Stomach (tissue), 9 donors: Measurements from ENCODE around the gene TIAL1. TPM values are rescaled to one million over a fixed set of nuclear protein-coding genes. Genes with fewer than 3 reads are reported as not detected.

Experiments
- DNase-seq, 2 donors: peaks; one replicate each; pipeline versions ENCODE4 v3.0.0 to v3.0.0-alpha.2; 2013 to 2019
- H3K27ac ChIP-seq, 5 donors: fragments of 200-600 bp in 4 of 5; sonication (generic) in 4 of 5; one replicate each; pipeline ENCODE4 v1.5.1; 2013 to 2019; ENCODE audit warnings: mild to moderate bottlenecking in 1 of 5, moderate library complexity in 1 of 5
- H3K27me3 ChIP-seq, 3 donors: fragments of 200-600 bp; sonication (generic); one replicate each; pipeline ENCODE4 v1.5.1; 2017 to 2019; ENCODE audit warnings: mixed run types in 1 of 3
- H3K36me3 ChIP-seq, 4 donors: fragments of 200-600 bp; sonication (generic); 1 replicate in 3 of 4; 2 replicates in 1 of 4; pipeline ENCODE4 v1.5.1; 2016 to 2019
- H3K4me1 ChIP-seq, 4 donors: fragments of 200-600 bp; sonication (generic); one replicate each; pipeline ENCODE4 v1.5.1; 2016 to 2019
- H3K4me3 ChIP-seq, 4 donors: fragments of 200-600 bp; sonication (generic) in 3 of 4; one replicate each; pipeline ENCODE4 v1.5.1; 2016 to 2019; ENCODE audit warnings: mild to moderate bottlenecking in 1 of 4
- H3K9me3 ChIP-seq, 4 donors: fragments of 200-600 bp; sonication (generic); one replicate each; pipeline ENCODE4 v1.5.1; 2016 to 2019
- EP300 ChIP-seq: sonication (generic); formaldehyde crosslinking; IDR thresholded peaks from one replicate; pipeline ENCODE4 v1.6.1; 2017; ENCODE audit warnings: antibody characterized with exemption
- POLR2A ChIP-seq, 4 donors: fragments of 450-650 bp; IDR thresholded peaks; one replicate each; pipeline ENCODE4 v1.6.1; 2016; ENCODE audit warnings: antibody characterized with exemption in 4 of 4, control low read depth in 2 of 4, mild to moderate bottlenecking in 1 of 4, moderate library complexity in 1 of 4
- POLR2AphosphoS5 ChIP-seq, 3 donors: sonication (generic); formaldehyde crosslinking; IDR thresholded peaks; one replicate each; pipeline ENCODE4 v1.6.1; 2016; ENCODE audit warnings: antibody characterized with exemption in 3 of 3
- WGBS, 5 donors: extraction: QIAGEN DNeasy Blood & Tissue Kit in 3 of 5; methylation state at CpG; one replicate each; pipeline versions ENCODE4 v1.1.5 to v1.1.7; 2013 to 2018; 5-methylcytosine and 5-hydroxymethylcytosine counted together
- intact Hi-C: fragments of 100-400 bp; cut with DNase I; formaldehyde crosslinking; loops from one replicate; pipeline ENCODE4 v1.15.1; 2023; ENCODE audit warnings: low total_unique reads
- polyA plus RNA-seq, 3 donors: library from polyadenylated mRNA; stranded (reverse); fragments of 200-250 nt; gene quantifications; one replicate each; pipeline ENCODE4 v1.2.3, GENCODE V29; 2013
- total RNA-seq, 5 donors: library from RNA; depleted of rRNA; stranded (reverse); fragments of >200 nt; gene quantifications; one replicate each; pipeline versions ENCODE4 v1.1.0 to v1.2.3, GENCODE V29; 2014 to 2016
- TF ChIP-seq, protein P1 (sequence below), 7 experiments: fragments of 450-650 bp in 4 of 7; fragments of 200-600 bp in 3 of 7; sonication (generic) in 3 of 7; IDR thresholded peaks; one replicate each; pipeline ENCODE4 v1.5.1; 2016 to 2019; ENCODE audit warnings: antibody characterized with exemption in 7 of 7, control low read depth in 2 of 7, mild to moderate bottlenecking in 1 of 7
- donor health status: healthy with polysubstance abuse.
- donor health status: Bipolar disorder and iron deficiency.
- donor health status: healthy.

Gene TIAL1
- total and polyA plus RNA-seq, 8 donors: 22.6 to 140 (median 43.7) TPM

DNA sequence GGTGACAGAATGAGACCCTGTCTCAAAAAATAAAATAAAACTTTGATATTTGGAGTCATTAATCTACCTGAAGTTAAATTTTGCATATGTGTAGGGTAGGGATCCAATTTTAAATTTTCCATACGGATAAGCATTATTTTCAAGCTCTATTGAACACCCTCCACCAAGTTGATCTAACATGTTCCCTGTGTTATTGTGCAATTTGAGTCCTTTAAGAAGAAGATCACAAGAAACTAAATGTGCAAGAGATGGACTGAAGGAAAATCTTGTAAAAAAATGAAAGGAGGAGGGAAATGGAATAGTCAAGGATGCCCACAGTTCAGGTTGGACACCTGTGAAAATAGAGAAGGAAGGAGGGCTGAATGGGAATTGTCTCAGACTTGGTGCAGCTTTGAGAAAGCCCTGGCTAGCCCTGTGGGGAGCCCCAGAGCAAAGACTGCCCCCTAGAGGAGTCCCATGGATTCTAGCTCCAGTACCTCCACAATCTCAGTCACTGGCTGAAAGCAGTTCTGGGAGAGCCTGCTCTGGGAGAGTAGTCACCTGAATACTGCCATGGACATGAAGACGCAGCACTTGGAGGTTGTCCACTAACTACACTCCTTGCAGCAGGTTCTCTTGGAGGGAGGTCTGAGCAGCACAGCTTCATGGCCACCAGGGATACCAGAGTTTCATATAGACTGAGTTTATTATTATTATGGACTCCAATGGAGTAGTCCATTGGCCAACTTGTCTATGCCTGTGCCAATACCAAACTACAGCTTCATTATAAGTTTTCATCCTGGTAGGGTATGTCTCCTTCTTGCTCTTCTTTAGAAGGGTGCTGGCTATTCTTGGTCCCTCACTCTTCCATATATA is 5.7 kb upstream of the TIAL1 start:
- H3K4me1 ChIP-seq: peaks cover 0 to 6% (median 4%) of the 10 kb centered on the region in 4 donors
- TF ChIP-seq, protein P1, sequence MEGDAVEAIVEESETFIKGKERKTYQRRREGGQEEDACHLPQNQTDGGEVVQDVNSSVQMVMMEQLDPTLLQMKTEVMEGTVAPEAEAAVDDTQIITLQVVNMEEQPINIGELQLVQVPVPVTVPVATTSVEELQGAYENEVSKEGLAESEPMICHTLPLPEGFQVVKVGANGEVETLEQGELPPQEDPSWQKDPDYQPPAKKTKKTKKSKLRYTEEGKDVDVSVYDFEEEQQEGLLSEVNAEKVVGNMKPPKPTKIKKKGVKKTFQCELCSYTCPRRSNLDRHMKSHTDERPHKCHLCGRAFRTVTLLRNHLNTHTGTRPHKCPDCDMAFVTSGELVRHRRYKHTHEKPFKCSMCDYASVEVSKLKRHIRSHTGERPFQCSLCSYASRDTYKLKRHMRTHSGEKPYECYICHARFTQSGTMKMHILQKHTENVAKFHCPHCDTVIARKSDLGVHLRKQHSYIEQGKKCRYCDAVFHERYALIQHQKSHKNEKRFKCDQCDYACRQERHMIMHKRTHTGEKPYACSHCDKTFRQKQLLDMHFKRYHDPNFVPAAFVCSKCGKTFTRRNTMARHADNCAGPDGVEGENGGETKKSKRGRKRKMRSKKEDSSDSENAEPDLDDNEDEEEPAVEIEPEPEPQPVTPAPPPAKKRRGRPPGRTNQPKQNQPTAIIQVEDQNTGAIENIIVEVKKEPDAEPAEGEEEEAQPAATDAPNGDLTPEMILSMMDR (IDR thresholded peaks at IDR 0.05): peak in 3 of 7 experiments; percentile 10 to 30 (median 13)
- no peak for TF ChIP-seq POLR2AphosphoS5 (IDR thresholded peaks at IDR 0.05)
- TF ChIP-seq EP300: no peak
- no peak for TF ChIP-seq POLR2A (IDR thresholded peaks at IDR 0.05)
- H3K4me3 ChIP-seq: no peak overlapping the region
- no peaks in the 10 kb centered on the region for H3K27me3 ChIP-seq
- no peaks in the 10 kb centered on the region for H3K9me3 ChIP-seq
- no peaks in the 10 kb centered on the region for H3K36me3 ChIP-seq
- DNase-seq: peak in 1 of 2 donors; percentile 38
- 61 to 72% (median 69%) methylated on average over 2 of the region's 2 CpGs for WGBS, 5 donors
- intact Hi-C loops: loop anchor here (10.0 kb wide), 1 partner anchor 252 kb away; no protein-coding TSS in a partner anchor
- H3K27ac ChIP-seq: no peak overlapping the region

DNA sequence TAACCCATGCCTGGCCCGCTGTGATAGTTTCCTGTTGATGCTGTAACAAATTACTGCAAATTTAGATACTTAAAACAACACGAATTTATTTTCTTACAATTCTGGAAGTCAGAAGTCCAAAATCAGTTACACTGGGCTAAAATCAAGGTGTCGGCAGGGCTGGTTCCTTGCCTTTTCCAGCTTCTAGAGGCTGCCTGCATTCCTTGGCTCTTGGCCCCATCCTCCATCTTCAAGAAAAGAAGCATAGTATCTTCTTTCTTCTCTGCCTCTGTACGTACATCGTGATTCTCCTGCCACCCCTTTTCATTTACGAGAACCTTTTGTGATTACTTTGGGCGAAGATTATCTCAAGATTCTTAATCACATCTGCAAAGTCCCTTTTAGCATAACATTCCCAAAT is 1.6 kb upstream of the TIAL1 start:
- Histone ChIP-seq H3K4me3 (no peak overlapping the region), H3K4me1 (peaks cover 20 to 33% (median 30%) of the 10 kb centered on the region in 4 donors), H3K36me3 (no peaks in the 10 kb centered on the region), H3K27me3 (no peaks in the 10 kb centered on the region), H3K27ac (no peak overlapping the region), H3K9me3 (no peaks in the 10 kb centered on the region)
- no peak for TF ChIP-seq POLR2A (IDR thresholded peaks at IDR 0.05)
- TF ChIP-seq POLR2AphosphoS5 (IDR thresholded peaks at IDR 0.05): no peak
- TF ChIP-seq, protein P1 (IDR thresholded peaks at IDR 0.05): no peak
- no peak for TF ChIP-seq EP300
- DNase-seq: no peak
- intact Hi-C loops: no loop called here
- WGBS, 5 donors: 96 to 99% (median 97%) methylated on average over 7 of the region's 7 CpGs

DNA sequence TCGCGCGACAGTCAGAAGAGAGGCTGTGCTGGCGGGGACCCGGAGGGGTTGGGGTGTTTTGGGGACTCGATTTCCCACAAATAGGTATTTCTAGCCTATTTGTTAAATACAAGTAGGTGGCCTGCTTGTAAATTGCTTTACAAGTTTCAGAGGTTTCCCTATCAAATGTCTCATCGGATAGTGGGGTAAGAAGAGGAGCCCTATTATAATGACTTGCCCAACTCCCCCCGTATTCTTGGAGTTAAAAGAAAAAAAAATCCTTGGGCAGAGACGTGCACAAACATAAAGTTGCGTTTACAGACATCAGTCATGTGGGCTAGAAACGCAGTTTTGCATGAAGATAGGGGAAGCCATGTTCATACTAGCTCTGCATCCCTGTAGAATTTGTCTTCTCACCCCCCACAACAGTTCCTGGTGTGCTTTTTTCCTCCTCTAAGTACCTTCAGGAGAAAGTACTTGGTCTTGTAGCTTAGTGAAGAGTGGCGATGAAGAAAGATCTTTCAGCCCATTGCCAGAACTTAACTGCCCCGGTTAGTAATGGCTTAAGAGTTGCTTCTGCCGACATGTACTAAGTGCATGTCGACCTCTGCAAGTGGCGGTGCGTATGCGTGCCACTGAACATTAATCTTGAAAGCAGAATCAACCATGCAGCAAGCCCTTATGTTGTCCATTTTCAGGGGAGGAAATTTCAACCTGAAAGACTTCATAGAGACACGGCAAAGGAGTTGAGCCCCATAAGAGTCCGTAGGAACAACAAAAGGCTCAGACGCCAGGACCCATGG is 832 bp upstream of the TIAL1 start:
- WGBS, 5 donors: 40 to 49% (median 46%) methylated on average over 20 to 21 of the region's 21 CpGs

DNA sequence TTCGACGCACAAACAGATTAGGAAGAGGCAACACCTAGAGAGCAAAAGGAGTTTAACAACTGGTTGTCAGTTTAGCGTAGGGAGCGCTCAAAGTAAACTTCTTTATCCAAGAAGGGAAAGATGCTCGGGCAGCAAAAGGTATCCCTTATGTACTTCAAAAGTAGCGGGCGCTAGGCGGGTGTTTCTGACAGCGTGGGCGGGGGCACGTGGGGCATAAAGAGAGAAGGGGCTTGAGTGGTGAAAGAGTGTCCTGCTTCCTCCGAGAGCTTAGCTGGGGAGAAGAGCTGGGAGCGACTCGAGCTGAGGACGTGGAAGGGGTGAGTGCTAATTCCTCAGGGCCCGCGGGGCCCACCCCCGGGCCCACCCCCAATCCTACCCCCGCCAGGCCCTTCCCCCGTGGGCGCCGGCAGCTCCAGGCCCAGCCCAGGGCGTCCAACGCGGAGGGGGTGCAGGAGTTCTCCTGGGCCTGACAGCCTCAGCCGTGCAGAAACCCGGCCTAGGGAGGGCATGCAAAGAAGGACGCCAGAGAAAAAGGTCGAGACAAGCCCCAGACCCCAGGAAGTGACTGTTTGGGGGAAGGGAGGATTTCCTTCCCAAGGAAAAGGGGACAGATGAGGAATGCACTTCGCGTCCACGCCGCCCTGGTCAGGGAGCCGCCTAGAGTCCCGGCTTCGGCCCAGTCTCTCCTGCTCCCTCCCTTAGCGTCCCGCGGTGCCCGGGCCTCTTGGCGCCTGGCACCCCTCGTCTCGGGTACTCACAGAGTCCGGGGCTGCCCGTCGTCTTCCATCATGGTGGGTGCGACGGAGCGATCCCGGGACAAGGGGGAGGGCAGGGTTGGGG is 868 bp downstream of the TIAL1 start:
- Histone ChIP-seq H3K27me3 (no peaks in the 10 kb centered on the region), H3K27ac (peak overlapping the region; percentile 95 to 99 (median 98)), H3K9me3 (no peaks in the 10 kb centered on the region), H3K4me1 (peaks cover 36 to 55% (median 44%) of the 10 kb centered on the region in 4 donors), H3K4me3 (peak overlapping the region; percentile 67 to 88 (median 82)), H3K36me3 (peaks cover 0 to 3% (median 3%) of the 10 kb centered on the region in 4 donors)
- intact Hi-C loops: no loop called here
- 0 to 1% (median 0%) methylated on average over 22 to 50 of the region's 50 CpGs for WGBS, 5 donors
- TF ChIP-seq POLR2A (IDR thresholded peaks at IDR 0.05) (no peak), POLR2AphosphoS5 (IDR thresholded peaks at IDR 0.05) (no peak), EP300 (no peak)
- TF ChIP-seq, protein P1 (IDR thresholded peaks at IDR 0.05): no peak
- peak; percentile 34 to 78 for DNase-seq

More for the DNA sequence above, 832 bp upstream of the TIAL1 start:
- H3K36me3 ChIP-seq: no peaks in the 10 kb centered on the region
- DNase-seq: peak in 1 of 2 donors; percentile 16
- no peaks in the 10 kb centered on the region for H3K9me3 ChIP-seq
- no peak for TF ChIP-seq EP300
- H3K4me3 ChIP-seq: peak overlapping the region; percentile 67 to 88 (median 82)
- intact Hi-C loops: no loop called here
- peaks cover 28 to 41% (median 34%) of the 10 kb centered on the region in 4 donors for H3K4me1 ChIP-seq
- H3K27ac ChIP-seq: peak overlapping the region in 4 of 5 donors; percentile 95 to 99 (median 98)
- no peaks in the 10 kb centered on the region for H3K27me3 ChIP-seq
